KOPT-K1 (cell line): ENCODE results near the gene DRG2.

Source experiments
- H3K27ac ChIP-seq: fragments of 200-600 bp; sonication (generic); 2 replicates; pipeline ENCODE4 v1.5.1; 2016; ENCODE audit warnings: antibody characterized with exemption, mild to moderate bottlenecking, low read depth, low read length; ENCODE audit not compliant: poor library complexity, severe bottlenecking
- H3K36me3 ChIP-seq: fragments of 200-600 bp; sonication (generic); 2 replicates; pipeline ENCODE4 v1.5.1; 2017; ENCODE audit warnings: antibody characterized with exemption, mild to moderate bottlenecking, low read length, moderate library complexity; ENCODE audit not compliant: insufficient read depth
- H3K9me3 ChIP-seq: fragments of 200-600 bp; sonication (generic); 2 replicates; pipeline ENCODE4 v1.5.1; 2017; ENCODE audit warnings: antibody characterized with exemption, low read length, mild to moderate bottlenecking; ENCODE audit not compliant: insufficient read depth, poor library complexity, severe bottlenecking

DRG2 gene

DNA sequence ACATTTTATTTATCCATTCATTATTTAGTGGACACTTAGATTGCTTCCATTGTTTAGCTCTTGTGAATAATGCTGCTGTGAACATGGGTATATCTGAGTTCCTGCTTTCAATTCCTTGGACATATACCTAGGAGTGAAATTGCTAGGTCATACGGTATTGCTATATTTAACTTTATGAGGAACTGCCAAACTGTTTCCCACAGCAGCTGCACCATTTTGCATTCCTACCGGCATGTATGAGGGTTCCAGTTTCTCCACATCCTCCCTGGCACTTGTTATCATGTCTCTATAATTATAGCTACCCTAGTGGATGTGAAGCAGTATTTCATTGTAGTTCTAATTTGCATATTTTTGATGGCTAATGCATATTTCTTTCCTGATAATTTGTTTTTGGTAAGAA lies 23.7 kb upstream of the DRG2 start:
- H3K9me3 ChIP-seq = no peaks in the 10 kb centered on the region
- no peak overlapping the region for H3K27ac ChIP-seq
- peaks cover 78% of the 10 kb centered on the region for H3K36me3 ChIP-seq

DNA sequence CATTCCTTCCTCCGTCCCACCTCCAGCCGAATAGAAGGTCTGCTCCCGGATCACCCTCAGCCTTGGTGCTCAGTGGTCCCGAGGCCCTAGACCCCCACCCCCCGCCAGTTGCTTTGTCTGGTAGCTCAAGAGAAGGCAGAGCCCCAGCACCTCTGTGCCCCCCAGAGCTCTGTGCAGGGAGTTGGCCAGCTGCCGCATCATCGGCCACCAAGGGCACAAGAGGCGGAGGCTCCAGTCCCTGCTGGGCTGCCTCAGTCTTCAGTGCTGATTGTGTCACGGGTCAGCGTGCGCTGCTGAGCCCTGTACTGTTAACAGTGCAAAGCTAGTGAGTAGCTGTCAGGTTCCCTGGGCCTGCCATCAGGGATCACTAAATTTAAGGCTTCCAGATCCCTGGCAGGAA lies 22.2 kb upstream of the DRG2 start:
- Histone ChIP-seq H3K27ac (no peak overlapping the region), H3K9me3 (no peaks in the 10 kb centered on the region), H3K36me3 (peaks cover 66% of the 10 kb centered on the region)

DNA sequence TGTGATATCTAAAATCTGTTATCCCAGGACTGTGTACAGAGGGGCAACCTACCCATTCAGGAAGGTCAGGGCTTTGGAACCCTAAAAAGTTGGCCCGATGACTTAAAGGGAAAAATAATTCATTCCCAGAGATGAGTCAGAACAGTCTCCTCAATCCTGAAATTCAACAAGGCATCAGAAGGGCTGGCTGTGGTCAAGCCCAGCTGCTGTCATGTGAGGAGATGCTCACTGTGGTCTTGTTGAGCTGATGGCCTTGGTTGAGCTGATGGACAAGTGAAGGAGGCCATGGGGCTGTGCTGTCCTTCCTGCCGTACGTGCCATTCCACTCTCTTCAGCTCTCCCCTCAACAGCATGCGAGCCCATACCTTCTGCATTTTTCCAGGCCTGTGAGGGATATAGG lies 20.9 kb upstream of the DRG2 start:
- no peaks in the 10 kb centered on the region for H3K9me3 ChIP-seq
- peaks cover 52% of the 10 kb centered on the region for H3K36me3 ChIP-seq
- H3K27ac ChIP-seq = no peak overlapping the region

DNA sequence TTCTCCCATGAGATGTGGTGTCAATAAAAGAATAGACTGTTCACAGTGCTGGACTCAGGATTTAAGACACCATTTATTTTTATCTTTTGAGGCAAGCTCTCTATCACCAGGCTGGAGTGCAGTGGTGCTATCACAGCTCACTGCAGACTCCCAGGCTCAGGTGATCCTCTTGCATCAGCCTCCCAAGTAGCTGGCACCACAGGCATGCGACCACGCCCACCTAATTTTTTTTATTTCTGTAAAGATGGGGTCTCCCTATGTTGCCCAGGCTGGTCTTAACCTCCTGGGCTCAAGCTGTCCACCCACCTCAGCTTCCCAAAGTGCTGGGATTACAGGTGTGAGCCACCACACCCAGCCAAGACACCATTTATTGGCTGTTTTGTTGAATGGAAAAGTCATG lies 18.6 kb upstream of the DRG2 start:
- no peaks in the 10 kb centered on the region for H3K9me3 ChIP-seq
- no peak overlapping the region for H3K27ac ChIP-seq
- H3K36me3 ChIP-seq = peaks cover 34% of the 10 kb centered on the region

DNA sequence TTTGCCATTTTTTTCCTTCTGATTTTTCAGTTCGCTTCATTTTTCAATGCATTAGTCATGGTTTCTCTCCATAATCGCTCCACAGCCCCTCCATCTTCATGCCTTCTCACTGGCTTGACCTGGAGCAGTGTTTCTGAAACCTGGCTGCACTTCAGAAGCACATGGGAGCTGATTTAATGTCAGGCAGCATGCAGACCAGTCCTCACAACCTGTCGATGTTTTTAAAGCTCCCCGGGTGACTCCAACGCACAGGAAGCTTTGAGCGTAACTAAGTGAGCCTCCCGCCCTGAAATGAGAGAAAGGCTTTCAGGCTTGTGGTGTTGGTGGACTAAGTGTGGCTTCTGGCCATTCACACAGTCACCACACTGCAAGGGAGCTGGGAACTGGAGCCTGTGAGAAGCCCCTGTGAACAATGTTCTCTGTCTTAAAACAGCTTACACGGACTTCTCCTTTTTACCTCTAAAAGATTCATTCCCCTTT lies 16.8 kb upstream of the DRG2 start:
- peaks cover 16% of the 10 kb centered on the region for H3K36me3 ChIP-seq
- H3K27ac ChIP-seq = no peak overlapping the region

DNA sequence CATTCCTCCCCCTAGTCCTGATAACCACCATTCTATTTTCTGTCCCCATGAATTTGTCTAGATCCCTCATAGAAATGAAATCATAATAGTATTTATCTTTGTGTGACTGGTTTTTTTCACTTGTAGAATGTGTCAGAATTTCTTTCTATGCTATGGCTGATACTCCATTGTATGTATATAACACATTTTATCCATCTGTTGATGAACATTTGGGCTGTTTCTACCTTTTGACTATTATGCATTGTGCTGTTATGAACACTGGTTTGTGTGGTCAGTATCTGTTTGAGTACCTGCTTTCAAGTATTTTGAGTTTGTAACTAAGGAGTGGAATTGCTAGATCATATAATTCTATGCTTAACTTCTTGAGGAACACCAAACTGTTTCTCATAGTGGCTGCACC lies 16.0 kb upstream of the DRG2 start:
- Histone ChIP-seq H3K36me3 (peaks cover 7% of the 10 kb centered on the region; the same call in 1 of the 2 replicates), H3K9me3 (no peaks in the 10 kb centered on the region), H3K27ac (no peak overlapping the region)

More for the DNA sequence above, 16.8 kb upstream of the DRG2 start:
- no peaks in the 10 kb centered on the region for H3K9me3 ChIP-seq

DNA sequence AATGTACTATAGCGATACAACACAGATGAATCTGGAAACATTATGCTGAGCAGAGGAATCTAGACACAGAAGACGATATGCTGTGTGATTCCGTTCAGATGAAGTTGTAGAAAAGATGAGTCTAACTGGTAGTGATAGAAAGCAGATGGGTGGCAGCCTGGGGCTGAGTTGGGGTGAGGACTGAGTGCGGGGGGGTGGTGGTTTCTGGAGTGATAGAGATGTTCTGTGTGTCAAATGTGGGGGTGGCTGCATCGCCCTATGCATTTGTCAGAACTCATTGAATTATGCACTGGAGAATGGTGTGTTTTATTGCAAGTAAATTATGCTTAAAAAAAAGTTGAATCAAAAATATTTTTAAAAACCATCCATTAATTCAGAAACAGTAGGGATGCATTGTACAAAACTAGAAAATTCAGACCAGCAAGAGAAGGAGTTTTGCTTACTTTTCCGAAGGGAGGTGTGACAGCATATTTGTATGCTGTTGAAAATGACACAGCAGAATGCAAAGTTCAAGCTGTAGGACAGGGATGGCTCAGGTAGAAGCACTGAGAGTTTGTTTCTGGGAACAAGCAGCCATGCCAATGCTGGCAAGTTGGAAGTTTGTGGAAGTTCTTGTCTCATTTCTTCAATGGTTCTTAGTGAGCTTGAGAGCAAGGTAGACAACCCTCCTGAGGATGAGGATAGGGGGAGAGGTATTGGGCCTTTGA lies 13.0 kb upstream of the DRG2 start:
- Histone ChIP-seq H3K9me3 (no peaks in the 10 kb centered on the region), H3K27ac (no peak overlapping the region), H3K36me3 (no peaks in the 10 kb centered on the region)

DNA sequence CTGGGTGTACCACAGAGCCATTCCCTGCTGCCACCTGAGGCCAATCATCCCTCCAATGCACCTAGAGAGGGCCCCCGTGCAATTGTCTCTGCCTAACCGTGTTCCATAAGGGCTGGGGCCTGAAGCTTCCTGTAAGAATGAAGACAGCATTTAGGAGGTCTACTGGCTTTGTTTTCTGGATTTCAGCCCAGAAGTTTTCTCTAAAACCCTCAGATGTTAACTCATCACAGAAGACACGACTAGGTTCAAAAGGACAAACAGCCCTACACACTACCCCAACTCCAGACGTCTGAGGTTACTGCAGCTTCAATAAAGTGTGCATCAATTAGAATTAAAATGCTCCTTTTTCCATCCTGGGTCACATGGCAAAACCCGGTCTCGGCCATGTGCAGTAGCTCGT lies 10.8 kb upstream of the DRG2 start:
- Histone ChIP-seq H3K27ac (no peak overlapping the region), H3K36me3 (no peaks in the 10 kb centered on the region), H3K9me3 (no peaks in the 10 kb centered on the region)

DNA sequence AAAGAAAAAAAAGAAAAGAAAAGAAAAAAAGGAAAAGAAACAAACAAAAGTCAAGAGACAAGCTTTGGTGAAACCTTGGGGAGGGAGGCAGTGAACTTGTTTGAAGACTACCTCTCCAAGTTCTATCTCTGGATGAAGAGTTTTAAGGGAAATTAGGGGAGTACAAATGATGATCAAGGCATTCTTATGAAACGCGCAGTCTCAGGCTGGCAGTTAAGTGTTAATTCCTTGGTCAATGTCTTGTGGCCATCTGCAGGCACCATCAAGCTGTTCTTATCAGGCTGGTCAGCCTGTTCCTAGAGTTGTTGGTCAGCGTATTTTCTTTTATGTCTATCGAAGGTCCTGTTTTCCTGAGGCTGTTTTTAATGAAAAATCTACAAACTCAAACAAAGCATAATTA lies 8.2 kb upstream of the DRG2 start:
- Histone ChIP-seq H3K36me3 (no peaks in the 10 kb centered on the region), H3K9me3 (no peaks in the 10 kb centered on the region), H3K27ac (no peak overlapping the region)

DNA sequence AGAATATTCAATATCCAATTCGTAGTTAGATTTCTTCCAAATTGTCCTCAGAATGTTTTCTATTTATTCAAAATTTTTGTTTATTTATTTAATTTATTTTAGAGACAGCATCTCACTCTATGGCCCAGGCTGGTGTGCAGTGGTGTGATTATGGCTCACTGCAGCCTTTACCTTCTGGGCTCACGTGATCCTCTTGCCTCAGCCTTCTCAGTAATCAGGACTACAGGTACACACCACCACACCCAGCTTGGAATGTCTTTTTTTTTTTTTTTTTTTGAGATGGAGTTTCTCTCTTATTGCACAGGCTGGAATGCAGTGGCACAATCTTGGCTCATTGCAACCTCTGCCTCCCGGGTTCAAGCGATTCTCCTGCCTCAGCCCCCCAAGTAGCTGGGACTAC lies 3.5 kb upstream of the DRG2 start:
- H3K36me3 ChIP-seq = no peaks in the 10 kb centered on the region
- H3K9me3 ChIP-seq = no peaks in the 10 kb centered on the region

DNA sequence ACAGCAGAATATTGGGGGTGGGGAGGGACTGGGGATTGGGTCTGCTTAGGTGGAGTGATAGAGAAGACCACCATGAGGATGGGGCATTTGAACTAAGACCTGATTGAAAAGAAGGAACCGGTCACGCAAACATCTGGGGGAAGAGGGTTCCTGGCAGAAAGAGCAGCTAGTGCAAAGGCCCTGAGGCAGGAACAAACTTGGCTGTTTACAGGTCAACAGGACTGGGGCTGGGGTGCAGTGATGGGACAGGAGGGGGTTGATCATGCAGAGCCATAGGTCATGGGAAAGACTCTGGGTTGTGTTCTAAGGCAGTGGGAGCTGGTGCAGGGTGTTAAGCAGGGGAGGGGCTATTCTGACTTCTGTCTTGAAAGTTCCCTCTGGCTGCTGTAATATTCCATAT lies 1.9 kb downstream of the DRG2 start:
- Histone ChIP-seq H3K36me3 (peaks cover 42% of the 10 kb centered on the region), H3K9me3 (no peaks in the 10 kb centered on the region), H3K27ac (no peak overlapping the region)

More for the DNA sequence above, 3.5 kb upstream of the DRG2 start:
- no peak overlapping the region for H3K27ac ChIP-seq

DNA sequence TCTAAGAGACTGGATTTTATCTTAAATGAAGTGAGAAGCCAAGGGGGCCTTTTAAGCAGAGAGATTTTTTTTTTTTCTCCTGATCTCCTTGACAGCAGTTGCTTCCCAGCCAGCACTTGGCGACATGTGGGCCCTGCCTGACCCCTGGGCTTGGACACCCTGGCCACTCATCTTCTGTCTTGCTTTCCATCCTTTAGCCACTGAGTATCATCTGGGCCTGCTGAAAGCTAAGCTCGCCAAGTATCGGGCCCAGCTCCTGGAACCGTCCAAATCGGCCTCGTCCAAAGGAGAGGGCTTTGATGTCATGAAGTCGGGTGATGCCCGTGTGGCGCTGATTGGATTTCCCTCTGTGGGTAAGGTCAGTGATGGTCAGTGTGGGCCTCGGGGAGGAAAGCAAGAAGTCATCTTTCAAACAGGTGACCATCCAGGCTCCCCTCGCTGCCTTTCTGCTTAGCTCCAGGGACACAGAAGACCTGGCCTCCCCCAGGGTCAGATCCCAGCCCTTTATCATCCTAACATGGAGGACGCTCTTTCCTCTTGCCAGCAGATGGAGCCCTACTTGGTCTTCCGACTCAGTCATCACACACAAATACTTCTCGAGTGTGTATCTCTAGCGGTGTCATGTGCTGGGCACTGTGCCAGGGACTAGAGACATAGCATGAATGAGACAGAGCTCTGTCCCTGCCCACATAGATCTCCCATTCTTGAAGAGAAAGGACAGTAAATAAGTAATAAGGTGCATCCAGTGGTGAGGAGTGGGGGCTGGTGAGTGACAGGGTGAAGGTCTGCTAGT lies 6.1 kb downstream of the DRG2 start:
- H3K9me3 ChIP-seq = no peaks in the 10 kb centered on the region
- peaks cover 83% of the 10 kb centered on the region for H3K36me3 ChIP-seq
- H3K27ac ChIP-seq = no peak overlapping the region

DNA sequence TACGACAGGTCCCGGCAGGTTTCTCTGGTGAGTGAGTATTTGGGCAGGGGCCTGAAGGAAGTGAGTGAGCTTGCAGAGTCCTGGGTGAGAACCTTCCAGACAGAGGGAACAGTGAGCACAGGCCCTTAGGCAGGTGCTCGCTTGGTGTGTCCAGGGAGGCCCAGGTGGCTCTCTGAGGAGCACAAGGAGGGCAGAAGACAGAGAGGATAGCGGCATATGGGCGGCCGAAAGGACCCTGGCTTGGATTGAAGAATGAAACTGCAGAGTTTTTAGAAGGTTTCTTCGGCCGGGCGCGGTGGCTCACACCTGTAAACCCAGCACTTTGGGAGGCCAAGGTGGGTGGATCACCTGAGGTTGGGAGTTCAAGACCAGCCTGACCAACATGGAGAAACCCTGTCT lies 6.7 kb downstream of the DRG2 start:
- no peaks in the 10 kb centered on the region for H3K9me3 ChIP-seq
- H3K36me3 ChIP-seq = peaks cover 89% of the 10 kb centered on the region
- H3K27ac ChIP-seq = no peak overlapping the region

DNA sequence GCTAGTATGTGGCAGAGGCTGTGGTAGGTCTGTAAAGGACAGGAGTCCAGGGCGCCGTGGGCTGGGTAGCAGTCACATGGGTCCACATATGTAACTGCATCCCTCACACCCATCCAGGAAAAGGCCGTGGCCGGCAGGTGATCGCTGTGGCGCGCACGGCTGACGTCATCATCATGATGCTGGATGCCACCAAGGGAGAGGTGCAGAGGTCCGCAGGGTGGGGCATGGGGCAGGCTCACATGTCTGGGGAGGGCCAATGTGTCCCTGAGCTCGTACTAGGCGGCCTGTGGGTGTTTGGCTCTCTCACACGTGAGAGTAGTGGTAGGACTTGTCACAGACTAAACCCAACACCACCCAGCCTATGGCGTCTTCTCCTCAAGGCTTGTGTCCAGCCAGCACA lies 11.8 kb downstream of the DRG2 start:
- Histone ChIP-seq H3K36me3 (peaks cover 98% of the 10 kb centered on the region), H3K9me3 (no peaks in the 10 kb centered on the region), H3K27ac (no peak overlapping the region)

DNA sequence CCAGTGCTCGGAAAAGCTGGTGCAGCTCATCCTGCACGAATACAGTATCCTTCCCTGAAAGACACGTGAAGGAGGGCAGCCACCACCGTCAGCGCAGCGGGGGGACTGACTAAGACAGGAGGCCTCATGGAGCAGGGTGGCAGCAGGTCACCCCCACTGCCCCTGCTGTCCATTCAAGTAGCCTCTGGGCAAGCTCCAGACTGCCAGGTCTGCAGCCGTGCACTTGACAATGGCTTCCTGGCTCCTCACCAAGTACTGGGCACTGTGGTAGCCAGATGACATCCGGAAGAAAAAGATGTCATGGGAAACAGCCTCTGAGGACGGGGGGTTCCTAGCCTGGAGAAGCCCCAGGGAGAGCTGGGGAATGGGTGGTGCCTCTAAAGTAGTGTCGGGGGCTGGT lies 12.9 kb downstream of the DRG2 start:
- no peaks in the 10 kb centered on the region for H3K9me3 ChIP-seq
- peaks cover 99% of the 10 kb centered on the region for H3K36me3 ChIP-seq
- no peak overlapping the region for H3K27ac ChIP-seq

DNA sequence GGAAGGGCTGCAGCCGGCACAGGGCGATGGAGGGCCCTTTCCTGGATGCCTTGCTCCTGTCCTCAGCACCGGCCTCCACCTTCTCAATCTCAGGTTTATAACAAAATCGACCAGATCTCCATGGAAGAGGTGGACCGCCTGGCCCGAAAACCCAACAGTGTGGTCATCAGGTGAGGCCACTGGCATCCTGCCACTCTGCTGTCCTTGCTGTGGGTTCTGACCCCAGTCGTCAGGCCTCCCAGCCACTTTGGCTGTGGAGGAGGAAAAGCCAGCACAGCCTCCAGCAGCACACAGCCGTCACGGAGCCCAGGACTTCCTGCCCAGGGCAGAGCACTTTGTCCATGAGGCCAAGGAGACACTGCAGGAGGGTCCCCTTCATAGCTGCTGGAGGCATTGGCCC lies 14.1 kb downstream of the DRG2 start:
- H3K36me3 ChIP-seq = peaks cover 99% of the 10 kb centered on the region
- no peak overlapping the region for H3K27ac ChIP-seq
- H3K9me3 ChIP-seq = no peaks in the 10 kb centered on the region
